ENCODE data around the gene PYGM.

Gene PYGM

DNA sequence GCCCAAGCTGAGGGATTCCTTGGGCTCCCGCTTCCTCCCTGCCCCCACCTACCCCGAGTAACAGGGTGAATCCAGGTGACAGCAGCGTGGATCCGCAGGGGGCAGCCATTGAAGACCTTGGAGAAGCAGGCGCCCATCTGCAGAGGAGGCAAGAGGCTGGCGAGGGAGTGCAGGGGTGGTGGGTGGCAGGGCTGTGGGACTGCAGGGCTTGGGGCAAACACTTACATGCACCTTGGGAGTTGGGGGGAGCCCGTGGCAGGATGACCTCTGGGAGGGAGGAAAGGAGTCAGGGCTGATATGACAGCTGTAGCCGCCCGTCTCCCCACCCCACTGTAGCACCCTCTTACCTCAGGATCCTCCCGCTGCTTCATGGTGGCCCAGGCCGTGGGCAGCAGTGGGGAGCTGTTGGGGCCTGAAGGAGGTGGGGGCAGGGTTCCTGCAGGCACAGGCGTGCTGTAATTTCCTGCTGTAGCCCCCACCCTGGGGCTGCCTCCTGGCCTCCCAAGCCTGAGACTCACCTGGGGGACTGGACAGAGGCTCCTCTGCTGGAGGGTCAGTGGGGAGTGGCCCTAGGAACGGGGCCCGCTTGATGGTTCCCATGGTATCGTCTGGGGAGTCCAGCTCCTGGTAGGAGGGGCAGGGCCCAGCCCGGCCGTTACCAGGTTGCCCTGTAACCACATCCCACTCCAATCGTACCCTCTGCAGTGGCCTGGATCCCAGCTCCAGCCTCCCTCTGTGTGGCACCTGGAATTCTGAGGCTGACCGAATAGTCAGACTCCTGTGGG is 37.2 kb upstream of the PYGM start:
- no peak overlapping the region for H3K4me3 ChIP-seq (ENCODE audit: low read depth, low read length)
- TF ChIP-seq, protein P1, sequence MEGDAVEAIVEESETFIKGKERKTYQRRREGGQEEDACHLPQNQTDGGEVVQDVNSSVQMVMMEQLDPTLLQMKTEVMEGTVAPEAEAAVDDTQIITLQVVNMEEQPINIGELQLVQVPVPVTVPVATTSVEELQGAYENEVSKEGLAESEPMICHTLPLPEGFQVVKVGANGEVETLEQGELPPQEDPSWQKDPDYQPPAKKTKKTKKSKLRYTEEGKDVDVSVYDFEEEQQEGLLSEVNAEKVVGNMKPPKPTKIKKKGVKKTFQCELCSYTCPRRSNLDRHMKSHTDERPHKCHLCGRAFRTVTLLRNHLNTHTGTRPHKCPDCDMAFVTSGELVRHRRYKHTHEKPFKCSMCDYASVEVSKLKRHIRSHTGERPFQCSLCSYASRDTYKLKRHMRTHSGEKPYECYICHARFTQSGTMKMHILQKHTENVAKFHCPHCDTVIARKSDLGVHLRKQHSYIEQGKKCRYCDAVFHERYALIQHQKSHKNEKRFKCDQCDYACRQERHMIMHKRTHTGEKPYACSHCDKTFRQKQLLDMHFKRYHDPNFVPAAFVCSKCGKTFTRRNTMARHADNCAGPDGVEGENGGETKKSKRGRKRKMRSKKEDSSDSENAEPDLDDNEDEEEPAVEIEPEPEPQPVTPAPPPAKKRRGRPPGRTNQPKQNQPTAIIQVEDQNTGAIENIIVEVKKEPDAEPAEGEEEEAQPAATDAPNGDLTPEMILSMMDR (IDR thresholded peaks at IDR 0.05; ENCODE audit: borderline replicate concordance, insufficient read depth, low read depth, low read length), result no peak

DNA sequence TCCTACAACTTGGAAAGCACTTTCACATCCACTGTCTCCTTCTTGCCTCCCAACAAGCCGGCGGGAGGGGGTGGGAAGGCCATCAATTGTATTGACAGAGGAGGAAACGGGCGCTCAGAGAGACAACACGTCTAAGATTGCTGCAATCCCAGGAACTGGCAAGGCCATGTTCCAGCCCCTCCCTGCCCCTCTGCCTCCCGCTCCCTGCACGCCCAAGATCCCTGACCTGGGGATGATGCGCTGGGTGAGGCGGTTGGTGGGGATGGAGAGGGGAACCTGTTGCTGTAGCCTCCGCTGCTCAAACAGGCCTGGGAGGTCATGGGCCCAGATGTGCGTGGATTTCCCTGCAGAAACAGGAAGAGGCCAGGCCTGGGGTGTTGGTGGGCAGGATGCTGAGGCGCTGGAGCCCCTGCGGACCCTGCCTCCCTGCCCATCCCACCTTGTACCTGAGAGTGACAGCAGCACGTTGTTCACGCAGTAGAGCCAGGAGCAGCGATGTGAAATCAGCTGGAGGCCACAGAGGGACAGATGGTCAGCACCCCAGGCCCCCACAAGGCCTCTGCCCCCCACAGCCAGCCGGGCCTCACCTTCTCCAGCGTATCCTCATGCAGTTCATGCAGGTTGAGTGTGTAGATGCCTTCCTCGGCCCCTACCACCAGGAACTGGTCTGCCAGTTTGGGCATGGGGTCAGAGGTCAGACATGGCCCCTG is 36.4 kb upstream of the PYGM start:
- TF ChIP-seq, protein P1 (IDR thresholded peaks at IDR 0.05; ENCODE audit: borderline replicate concordance, insufficient read depth, low read depth, low read length), result no peak
- H3K4me3 ChIP-seq (ENCODE audit: low read depth, low read length), result no peak overlapping the region

DNA sequence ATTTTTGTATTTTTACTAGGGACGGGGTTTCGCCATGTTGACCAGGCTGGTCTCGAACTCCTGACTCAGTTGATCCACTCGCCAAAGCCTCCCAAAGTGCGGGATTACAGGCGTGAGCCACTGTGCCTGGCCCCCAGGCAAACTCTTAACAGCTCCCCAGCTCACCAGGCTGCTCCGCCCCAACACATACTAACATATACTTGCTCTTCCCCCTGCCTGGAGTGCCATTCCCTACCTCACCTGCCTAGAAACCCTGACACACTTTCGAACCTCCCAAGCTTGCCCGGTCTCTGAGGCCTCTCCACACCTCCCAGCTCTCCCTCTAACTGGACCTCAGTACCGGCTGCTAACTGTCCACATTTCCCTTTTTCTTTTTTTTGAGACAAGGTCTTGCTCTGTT is 34.8 kb upstream of the PYGM start:
- TF ChIP-seq, protein P1 (IDR thresholded peaks at IDR 0.05; ENCODE audit: borderline replicate concordance, insufficient read depth, low read depth, low read length), result no peak
- no peak overlapping the region for H3K4me3 ChIP-seq (ENCODE audit: low read depth, low read length)

DNA sequence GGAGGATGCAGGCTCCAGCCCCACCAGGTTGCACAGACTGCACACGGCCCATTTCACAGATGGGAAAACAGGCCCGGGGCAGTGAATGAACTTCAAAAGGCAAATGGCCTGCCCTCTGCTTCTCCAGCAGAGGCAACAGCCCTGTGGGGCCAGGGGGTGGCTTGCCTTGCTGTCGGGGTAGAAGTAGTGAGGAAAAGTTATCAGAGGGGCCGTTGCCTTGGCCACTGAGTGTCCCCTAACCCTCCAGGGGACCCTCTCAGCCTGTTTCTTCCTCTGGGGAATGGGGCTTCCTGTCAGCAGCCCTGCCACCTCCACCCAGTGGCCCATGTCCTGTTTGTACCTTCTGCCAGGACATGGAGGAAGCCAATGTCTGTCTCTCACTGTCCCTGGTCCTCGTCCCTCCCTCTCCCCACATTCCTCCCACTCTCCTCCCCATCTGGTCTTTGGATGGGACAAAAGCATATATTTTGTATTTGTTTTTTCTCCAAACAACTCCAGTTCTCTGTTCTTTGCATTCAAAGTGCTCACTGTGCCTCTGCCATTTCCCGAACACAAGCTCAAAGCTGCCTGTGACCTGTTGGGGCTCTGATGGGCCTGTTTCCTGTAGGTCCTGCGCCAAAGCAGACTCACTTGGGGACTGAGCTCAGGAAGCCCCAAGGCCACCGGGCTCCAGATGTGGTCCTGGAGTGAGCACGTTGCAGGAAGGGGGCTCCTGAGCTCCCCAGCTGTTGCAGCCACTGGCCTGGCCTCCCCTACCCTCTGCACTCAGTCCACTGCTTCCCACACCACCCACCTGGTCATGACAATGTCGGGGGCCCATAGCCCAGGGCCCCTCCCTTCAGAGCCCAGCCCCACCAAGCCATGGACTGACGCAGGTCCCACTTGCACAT is 33.7 kb upstream of the PYGM start:
- H3K4me3 ChIP-seq (ENCODE audit: low read depth, low read length), result no peak overlapping the region
- TF ChIP-seq, protein P1 (IDR thresholded peaks at IDR 0.05; ENCODE audit: borderline replicate concordance, insufficient read depth, low read depth, low read length), result no peak

DNA sequence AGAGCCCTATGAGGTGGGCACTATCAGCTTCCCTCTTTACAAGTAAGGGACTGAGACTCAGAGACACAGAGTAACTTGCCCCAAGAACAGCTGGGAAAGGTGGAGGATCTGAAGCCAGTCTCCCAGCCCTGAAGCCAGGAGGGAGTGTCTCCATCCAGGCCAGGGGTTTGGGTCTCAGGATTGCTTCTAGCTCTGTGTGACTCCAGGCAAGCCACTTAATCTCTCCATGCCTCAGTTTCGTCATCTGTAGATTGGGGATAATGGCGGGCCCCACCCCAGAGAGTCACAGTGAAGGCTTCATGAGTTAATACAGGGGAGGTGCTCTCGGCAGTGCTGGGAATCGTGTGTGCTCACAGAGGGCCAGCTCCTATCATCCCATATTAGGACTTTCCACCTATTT is 32.7 kb upstream of the PYGM start:
- H3K4me3 ChIP-seq (ENCODE audit: low read depth, low read length), result no peak overlapping the region
- TF ChIP-seq, protein P1 (IDR thresholded peaks at IDR 0.05; ENCODE audit: borderline replicate concordance, insufficient read depth, low read depth, low read length), result no peak

DNA sequence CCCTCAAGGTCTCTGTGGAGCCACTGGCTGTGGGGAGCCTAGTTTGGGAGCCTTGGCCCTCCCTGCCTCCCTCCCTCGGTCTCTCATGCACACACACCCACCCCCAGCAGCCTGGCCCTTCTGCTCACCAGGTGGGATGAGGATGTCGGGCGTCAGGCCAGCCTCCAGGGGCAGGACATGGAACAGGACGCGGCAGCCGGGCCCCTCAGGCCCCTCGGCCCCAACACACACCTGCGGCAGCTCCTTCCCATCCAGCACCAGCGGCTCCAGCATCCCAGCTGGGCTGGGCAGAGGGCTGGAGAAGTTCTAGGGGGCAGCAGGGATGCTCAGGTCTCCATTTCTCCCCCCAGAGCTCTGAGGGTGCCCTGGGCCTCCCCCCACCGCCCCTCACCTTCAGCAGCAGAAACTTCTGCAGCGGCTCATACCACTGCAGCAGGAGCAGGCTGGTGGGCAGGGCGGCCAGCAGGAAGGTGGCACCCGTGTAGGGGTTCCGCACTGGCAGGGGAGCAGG is 32.1 kb upstream of the PYGM start:
- H3K4me3 ChIP-seq (ENCODE audit: low read depth, low read length), result no peak overlapping the region
- TF ChIP-seq, protein P1 (IDR thresholded peaks at IDR 0.05; ENCODE audit: borderline replicate concordance, insufficient read depth, low read depth, low read length), result no peak

Data from GM12875 (cell line).